ENCODE results near the gene TBC1D16. TPM values are rescaled to one million over a fixed set of nuclear protein-coding genes. Genes with fewer than 3 reads are reported as not detected.
A peak's percentile ranks its signal among the peaks of the same experiment; 100 is the strongest.

TBC1D16 gene
- total RNA-seq, 1 experiment from 2014 or later, result 85.8 TPM

DNA sequence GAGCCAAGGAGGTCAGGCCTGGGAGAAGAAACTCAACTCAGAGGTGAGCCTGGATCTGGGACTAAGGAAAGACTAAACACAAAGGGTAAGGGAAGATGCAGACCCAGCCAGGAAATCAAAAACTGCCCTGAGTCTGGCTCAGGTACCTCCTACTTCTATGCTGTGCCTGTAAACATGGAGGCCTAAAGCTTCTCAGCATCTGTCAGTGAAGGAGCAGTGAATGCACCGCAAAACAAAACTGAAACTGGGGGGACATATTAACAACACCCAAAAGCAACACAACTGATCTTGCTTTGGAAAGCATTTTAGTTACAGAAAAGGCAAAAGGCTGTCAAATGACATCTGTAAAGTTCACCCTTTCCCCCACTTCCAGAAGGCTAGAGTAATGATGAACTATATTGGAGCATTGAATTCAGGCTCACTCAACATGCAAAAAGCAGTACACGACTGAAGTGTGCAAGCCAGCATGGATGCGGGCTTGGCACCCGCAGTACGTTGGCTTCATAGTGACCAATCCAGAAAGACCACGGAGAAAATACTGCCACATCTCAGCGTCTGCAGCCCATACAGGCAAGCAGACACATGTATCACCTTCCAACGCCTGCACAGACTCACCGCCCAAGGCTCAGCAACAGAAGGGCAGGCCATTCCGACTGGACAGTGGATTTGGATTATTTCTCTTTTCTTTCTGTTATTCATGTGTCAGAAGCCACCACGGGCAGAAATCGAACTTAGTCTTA, 3.8 kb downstream of the TBC1D16 start:
- TF ChIP-seq, protein P1, sequence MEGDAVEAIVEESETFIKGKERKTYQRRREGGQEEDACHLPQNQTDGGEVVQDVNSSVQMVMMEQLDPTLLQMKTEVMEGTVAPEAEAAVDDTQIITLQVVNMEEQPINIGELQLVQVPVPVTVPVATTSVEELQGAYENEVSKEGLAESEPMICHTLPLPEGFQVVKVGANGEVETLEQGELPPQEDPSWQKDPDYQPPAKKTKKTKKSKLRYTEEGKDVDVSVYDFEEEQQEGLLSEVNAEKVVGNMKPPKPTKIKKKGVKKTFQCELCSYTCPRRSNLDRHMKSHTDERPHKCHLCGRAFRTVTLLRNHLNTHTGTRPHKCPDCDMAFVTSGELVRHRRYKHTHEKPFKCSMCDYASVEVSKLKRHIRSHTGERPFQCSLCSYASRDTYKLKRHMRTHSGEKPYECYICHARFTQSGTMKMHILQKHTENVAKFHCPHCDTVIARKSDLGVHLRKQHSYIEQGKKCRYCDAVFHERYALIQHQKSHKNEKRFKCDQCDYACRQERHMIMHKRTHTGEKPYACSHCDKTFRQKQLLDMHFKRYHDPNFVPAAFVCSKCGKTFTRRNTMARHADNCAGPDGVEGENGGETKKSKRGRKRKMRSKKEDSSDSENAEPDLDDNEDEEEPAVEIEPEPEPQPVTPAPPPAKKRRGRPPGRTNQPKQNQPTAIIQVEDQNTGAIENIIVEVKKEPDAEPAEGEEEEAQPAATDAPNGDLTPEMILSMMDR (conservative IDR thresholded peaks at IDR 0.05), result no peak
- Histone ChIP-seq H2BK120ac (ENCODE audit: low read depth, low read length, poor library complexity, severe bottlenecking) (no peak overlapping the region), H3K4ac (ENCODE audit: low read depth, low read length) (no peak overlapping the region), H2AFZ (ENCODE audit: low read length) (no peak overlapping the region), H3K9me3 (ENCODE audit: control insufficient read depth, low read depth, low read length) (no peaks in the 10 kb centered on the region), H3K27me3 (ENCODE audit: insufficient read depth, low read length) (no peaks in the 10 kb centered on the region), H2BK15ac (ENCODE audit: low read depth, low read length) (no peak overlapping the region), H3K14ac (ENCODE audit: insufficient read depth, low read length) (no peak overlapping the region), H3T11ph (ENCODE audit: low read length) (no peak overlapping the region), H3K23ac (ENCODE audit: insufficient read length, low read depth, low read length) (no peak overlapping the region), H4K20me1 (ENCODE audit: control insufficient read depth, insufficient read depth, insufficient read length) (peaks cover 2% of the 10 kb centered on the region), H3K4me1 (ENCODE audit: insufficient read depth, low read length) (no peaks in the 10 kb centered on the region; the same call in 1 of the 2 replicates), H2AK5ac (ENCODE audit: insufficient read length, low read length) (no peak overlapping the region), H4K91ac (ENCODE audit: insufficient read length, low read depth, low read length) (no peak overlapping the region), H4K5ac (ENCODE audit: insufficient read length, low read depth, low read length) (no peak overlapping the region), H2BK12ac (ENCODE audit: insufficient read length, low read depth, low read length) (no peak overlapping the region), H3K23me2 (ENCODE audit: insufficient read length, low read depth, low read length, poor library complexity, severe bottlenecking) (peaks cover 12% of the 10 kb centered on the region), H2BK20ac (ENCODE audit: low read depth, low read length, poor library complexity, severe bottlenecking) (no peak overlapping the region), H2BK5ac (ENCODE audit: insufficient read length, low read length) (no peak overlapping the region), H3K79me1 (ENCODE audit: insufficient read depth, low read depth, low read length, poor library complexity, severe bottlenecking) (peaks cover 7% of the 10 kb centered on the region), H3K18ac (ENCODE audit: insufficient read length, low read depth, low read length) (no peak overlapping the region), H3K9ac (ENCODE audit: extremely low read depth, insufficient read length, low read length) (no peak overlapping the region), H3K4me2 (ENCODE audit: insufficient read depth, insufficient read length, low read length) (no peak overlapping the region), H3K27ac (ENCODE audit: insufficient read length, low read depth, low read length) (no peak overlapping the region), H3K79me2 (ENCODE audit: insufficient read depth, low read length) (peaks cover 45% of the 10 kb centered on the region; the same call in 1 of the 2 replicates), H3K56ac (ENCODE audit: insufficient read length, low read depth, low read length) (no peak overlapping the region), H4K8ac (replicated peaks; ENCODE audit: insufficient read length, low read depth, low read length) (no peak overlapping the region)
- DNase-seq, result peak; percentile 18
- Mint-ChIP-seq H3K36me3 (ENCODE audit: insufficient read depth in 1 of 3, low read depth in 3 of 3) (peaks cover 3 to 9% (median 7%) of the 10 kb centered on the region in 3 experiments; a peak in 5 of 7 replicates), H3K4me1 (peaks cover 41 to 42% of the 10 kb centered on the region in 2 experiments), H3K27me3 (ENCODE audit: low read depth) (no peaks in the 10 kb centered on the region), H3K4me3 (no peak overlapping the region), H3K9me3 (peaks cover 0 to 2% of the 10 kb centered on the region in 2 experiments; a peak in 1 of 5 replicates), H3K27ac (peak overlapping the region in 1 of 3 experiments; percentile 31; a peak in 1 of 7 replicates)
- WGBS (ENCODE audit: extremely low coverage, insufficient read length, low lambda C conversion rate), result no CpG with 5 or more reads among the region's 12 CpGs
